Activated CD8-positive, alpha-beta memory T cell treated with anti-CD3 and anti-CD28 coated beads for 1 hour (primary cell): Measurements from ENCODE around the gene IGDCC3.

Experiments
- DNase-seq, 2 donors: peaks; one replicate each; pipeline ENCODE4 v3.0.0-alpha.2; 2020; ENCODE audit warnings: low read depth in 1 of 2; ENCODE audit errors: extremely low read depth in 1 of 2

The IGDCC3 gene

DNA sequence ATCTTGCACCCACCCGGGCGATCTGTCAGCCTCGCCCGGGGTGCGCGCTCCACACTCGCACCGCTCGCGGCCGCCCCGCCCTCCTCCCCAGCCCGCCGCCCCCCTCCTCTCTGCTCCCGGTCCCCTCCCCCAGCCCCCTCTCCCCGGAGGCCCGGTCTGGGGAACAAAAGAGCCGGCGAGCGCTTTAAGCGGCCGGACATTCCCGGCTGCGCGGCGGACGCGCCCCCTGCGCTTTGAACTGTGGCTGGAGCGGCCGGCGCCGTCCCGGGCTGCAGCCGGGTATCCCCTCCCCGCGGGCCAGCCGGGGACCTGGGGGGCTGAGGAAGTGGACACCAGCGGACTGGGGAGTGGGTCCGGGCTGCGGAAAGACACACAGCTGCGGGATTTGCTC lies at the start of gene IGDCC3:
Gene IGDCC3 (minus strand): TSS at position 27 of the 391 bp plus-strand sequence. CDS start 214 bp downstream, outside the sequence.
- no peak for DNase-seq

- no peak for DNase-seq
These were observed 48.5 kb upstream of the IGDCC3 start for GRCh38 chr15:65426216-65426853.

GRCh38 chr15:65424683-65425082 lies 46.9 kb upstream of the IGDCC3 start:
- DNase-seq = no peak

GRCh38 chr15:65423976-65424679 lies 46.3 kb upstream of the IGDCC3 start:
- no peak for DNase-seq

- no peak for DNase-seq
These were observed 45.6 kb upstream of the IGDCC3 start for GRCh38 chr15:65423150-65423975.

DNA sequence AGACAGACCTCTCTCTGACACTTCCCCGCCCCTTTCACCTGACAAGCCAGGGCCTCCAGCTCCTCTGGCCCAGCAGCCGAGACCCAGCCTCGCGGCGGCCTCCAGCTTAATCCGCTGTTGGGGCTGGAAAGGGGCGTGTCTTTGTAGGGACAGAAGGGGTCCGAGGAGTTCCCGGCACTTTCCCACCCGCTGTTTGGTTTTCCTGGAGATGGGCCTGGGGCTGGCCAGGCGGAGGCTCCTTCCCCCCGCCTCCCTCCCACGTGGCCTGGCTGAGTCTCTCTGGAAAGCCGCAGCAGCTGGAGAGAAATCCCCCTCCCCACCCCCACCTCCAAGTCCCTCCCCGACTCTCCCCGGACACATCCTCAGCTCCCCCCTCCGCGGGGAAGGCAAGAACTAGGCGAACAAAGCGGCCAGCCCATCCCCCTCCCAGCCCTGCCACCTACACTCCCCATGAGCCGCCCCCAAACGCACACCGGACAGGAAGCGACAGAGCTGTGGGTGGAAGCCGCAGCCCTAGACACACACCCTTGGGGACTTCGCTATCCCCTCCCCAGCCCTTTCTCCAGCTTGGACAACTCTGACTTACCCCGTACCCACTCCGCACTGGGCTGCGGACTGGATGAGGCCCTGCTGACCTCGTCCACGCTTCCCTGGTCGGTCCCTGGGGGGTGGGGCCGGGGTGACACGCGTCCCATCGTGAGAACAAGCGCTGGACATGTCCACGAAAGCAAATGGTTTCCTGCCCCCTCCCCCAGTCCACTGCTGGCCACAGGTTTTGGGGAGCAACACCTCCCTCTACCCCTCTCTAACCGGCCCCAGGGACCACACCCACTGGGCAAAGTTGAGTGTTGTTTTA lies 43.8 kb upstream of the IGDCC3 start:
- no peak for DNase-seq

- DNase-seq = no peak
These were observed 43.2 kb upstream of the IGDCC3 start for GRCh38 chr15:65420975-65421359.

DNA sequence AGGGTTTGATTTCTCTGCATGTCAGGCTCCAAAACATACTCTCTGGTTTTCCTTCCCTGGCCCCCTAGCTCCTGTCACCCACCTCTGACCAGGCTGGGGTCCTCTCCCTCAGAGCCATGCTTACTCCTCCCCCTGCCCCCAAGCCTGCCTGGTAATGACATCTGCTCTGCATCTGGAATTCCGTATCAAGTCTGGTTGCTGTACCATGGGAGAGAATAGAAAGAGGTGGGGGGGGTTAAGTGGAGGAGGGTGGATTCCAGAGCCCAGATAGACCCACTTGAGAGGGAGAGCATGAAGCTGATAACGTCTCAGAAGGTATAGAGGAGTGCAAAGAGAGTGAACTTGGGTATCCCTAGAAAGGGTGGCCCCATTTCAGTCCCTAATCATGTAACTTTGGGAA lies 40.8 kb upstream of the IGDCC3 start:
- DNase-seq = no peak

- no peak for DNase-seq
These were observed 39.1 kb upstream of the IGDCC3 start for GRCh38 chr15:65416845-65417416.

- no peak for DNase-seq
These were observed 37.2 kb upstream of the IGDCC3 start for GRCh38 chr15:65414841-65415621.

- DNase-seq = no peak
These were observed 36.0 kb upstream of the IGDCC3 start for GRCh38 chr15:65413760-65414144.

- DNase-seq = no peak
These were observed 35.4 kb upstream of the IGDCC3 start for GRCh38 chr15:65413051-65413759.

- no peak for DNase-seq
These were observed 34.8 kb upstream of the IGDCC3 start for GRCh38 chr15:65412556-65412955.

DNA sequence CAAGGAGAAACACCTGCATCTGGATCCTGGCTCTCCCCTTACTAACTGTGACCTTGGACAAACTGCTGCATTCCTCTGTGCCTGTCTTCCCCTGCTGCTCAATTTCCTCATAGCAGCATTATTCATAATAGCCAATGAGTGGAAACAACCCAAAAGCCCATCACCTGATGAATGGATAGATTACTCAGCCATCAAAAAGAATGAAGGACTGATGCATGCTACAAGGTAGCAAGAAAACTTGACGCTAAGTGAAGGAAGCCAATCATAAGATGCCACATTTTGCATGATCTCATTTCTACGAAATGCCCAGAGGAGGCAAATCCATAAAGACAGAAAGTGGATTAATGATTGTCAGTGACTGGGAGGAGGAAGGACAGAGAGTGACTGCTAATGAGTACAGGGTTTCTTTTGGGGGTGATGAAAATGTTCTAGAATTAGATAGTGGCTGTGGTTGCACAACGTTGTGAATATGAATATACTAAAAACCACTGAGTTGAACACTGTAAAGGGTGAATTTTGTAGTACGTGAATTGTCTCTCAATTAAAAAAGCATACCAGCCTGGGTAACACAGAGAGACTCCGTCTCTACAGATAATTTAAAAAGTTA lies 33.8 kb upstream of the IGDCC3 start:
- DNase-seq = no peak

GRCh38 chr15:65410972-65411371 lies 33.2 kb upstream of the IGDCC3 start:
- DNase-seq = no peak

GRCh38 chr15:65410036-65410435 lies 32.2 kb upstream of the IGDCC3 start:
- no peak for DNase-seq

DNA sequence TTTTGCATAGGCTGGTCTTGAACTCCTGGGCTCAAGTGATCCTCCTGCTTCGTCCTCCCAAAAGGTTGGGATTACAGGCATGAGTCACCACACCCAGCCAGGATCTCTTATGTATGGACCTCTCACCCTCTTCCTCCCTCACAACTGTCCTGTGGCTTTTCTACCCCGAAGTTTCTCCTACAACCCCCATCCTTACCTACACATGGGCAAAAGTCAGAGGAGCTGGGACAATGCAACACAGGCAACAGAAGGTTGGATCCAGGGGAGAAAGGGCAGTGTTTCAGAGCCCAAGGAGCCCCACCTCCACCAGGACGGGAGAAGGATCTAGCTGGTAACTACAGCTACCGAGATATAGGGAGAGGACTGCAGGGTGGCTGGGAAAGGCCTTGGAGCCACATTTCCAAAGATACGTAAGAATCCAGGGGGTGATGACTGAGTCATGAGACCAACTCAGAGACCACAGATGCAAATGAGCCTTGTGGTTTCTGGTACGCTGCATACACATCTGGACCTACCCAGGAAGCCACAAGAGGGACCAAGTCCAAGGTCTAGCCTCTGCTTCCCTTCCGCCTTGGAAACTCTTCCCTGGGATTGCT lies 31.3 kb upstream of the IGDCC3 start:
- no peak for DNase-seq

DNA sequence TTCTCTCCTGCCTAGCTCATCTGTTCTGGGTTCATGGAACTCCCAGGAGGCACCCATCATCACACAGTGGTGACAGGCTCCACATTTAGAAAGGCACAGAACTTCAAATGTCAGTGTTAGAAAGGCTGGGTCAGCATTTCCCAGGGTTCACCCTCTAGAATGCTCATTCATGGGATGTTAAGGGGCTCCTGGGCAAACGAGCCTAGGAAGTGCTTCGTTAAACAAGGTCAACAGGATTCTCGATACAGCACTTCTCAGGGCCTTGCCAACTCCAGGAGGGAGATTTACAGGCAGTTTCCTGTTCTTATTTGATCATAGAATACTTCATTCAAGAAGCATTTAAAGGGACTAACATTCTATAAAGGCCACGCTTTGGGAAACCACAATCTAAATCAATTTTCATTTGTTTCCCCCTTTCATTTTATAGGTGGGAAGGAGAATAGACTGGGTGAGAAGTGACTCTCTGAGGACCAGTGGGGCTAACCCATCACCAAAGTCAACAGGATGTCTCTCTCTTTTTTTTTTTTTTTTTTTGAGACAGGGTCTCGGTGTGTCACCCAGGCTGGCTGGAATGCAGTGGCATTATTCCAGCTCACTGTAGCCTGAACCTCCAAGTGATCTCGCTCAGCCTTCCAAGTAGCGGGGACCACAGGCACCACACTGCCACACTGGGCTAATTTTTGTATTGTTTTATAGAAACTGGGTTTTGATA lies 30.7 kb upstream of the IGDCC3 start:
- no peak for DNase-seq
